Measurements from ENCODE around the gene RARG.

DNA sequence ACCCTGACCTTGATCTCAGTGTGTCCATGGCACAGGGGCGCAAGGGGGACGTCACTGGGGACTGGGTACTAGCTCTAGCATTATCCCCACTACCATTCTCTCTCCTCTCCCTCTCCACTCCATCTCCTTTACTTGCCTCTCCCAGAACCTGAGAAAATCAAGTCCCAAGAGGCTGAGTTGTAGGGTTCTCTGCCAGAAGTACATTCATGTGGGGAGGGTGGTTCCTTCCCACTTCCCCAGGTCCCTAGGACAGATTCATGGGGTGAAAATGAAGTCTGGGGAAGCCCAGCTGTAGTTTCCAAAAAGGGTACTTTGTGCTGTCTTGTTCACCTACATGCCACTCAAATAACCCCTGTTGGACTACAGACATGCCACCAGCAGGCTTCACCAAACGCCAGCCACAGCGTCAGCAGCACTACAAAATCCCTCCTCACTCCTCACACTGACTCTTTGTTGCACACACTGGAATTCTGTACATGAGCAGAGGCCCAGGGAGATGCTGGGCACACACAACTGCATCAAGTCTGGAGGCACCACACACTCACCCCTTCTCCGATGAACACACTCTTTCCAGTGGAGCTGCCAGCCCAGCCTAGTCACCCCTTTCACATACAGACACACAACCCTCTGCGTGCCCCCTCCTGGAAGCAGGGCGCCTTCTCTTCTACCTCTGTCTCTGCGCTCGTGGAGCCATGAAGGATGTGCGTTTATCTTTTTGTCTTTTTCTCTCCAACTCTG, 6.9 kb downstream of the RARG start:
- TF ChIP-seq CTCF (IDR thresholded peaks at IDR 0.05; ENCODE audit: insufficient read depth, low read length) (no peak), SPI1 (IDR thresholded peaks at IDR 0.05; ENCODE audit: borderline replicate concordance, low read depth) (no peak), POLR2AphosphoS5 (IDR thresholded peaks at IDR 0.05; ENCODE audit: low read depth) (no peak), GABPA (IDR thresholded peaks at IDR 0.05; ENCODE audit: low read depth) (no peak)
